RCC 7860 (cell line): ENCODE data around the gene MIOS.
"Not testable (repeated sequence)": the region's sequence is repeated elsewhere in the genome, so short reads cannot be mapped to it uniquely, and the experiment has no call there.

Experiments used
- DNase-seq: peaks from one replicate; pipeline ENCODE4 v3.0.0-alpha.2; 2015; ENCODE audit warnings: low spot score
- FAIRE-seq: peaks from 2 replicates; lab custom pipeline; 2012; peaks lifted over from hg19 to GRCh38; lab: Jason Lieb, UNC

The MIOS gene

DNA sequence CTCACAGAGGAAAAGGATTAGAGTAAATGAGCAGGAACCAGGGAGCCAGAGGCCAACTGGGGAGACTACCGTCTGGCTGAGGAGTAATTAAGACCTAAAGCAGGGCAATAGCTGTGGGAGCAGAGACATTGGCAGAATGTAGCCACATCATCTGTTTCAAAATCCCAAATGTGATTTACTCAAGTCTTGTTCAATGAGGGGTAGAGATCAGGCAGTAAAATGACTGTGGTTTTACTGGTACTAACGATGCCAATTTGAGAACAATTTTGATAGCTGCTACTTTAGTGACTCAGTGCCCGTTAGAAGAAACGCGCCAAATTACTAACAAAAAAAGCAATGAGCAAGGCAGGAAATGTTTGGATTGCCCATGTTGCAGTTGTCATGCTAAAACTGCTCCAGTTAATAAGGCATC, 12.7 kb upstream of the MIOS start:
- DNase-seq (no peak), FAIRE-seq (no peak)

DNA sequence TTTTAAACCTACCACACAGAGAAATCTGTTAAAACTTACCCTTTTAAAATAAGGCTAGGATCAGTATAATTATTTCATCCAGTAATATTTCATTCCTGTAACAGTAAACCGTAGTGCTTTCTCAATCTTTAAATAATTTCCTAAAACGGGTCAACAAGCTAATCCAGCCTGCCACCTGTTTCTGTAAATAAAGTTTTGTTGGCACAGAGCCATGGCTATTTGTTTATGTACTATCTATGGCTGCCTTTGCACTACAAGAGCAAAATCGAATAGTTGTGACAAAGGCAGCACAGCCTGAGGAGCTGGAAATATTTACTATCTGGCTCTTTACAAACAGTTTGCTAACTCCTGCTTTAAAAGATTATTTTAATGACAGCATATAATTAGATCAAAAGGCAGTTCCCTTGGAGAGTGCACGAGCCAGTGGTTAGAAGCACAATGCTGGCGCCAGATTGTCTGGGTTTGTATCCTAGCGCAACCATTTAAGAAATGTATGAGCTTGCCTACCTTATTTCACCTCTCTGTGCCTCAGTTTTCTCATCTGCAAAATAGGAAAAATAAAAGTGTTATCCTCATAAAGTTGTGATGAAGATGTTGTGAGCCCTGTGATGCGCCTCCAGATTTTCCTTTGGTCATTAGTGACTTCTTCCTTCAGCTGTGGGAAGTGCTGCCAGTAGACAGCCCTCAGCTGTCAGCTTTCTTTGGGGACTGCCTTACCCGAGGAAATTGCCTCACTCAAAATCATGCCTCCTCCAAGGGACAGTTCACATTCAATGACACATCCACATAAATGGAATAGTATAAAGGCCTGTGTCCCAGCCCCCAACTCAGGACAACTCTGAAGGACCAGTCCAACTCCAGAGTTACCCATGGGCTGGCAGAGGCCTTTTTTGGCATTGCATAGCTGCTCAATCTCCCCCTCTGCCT, 11.8 kb upstream of the MIOS start:
- no peak for DNase-seq

DNA sequence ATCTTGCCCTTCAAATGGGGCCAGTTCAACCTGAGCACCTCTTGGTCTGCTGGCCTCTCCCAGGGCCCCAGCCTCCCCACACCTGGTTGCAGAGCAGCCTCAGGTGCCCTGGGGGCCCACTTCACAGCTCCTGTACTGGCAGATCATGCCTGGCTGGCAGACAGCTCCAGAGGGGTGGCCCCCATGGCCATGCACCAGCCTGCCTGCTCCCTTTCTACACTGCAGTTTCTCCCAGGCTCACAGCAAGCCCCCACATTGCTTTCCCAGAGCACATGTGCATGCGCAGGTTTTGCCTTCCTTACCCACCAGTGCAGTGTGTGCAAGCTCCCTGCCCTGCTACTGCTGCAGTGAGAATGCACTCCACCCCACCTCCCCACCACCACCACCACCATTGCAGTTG, 9.8 kb upstream of the MIOS start:
- DNase-seq (no peak), FAIRE-seq (no peak)

More for the DNA sequence above, 11.8 kb upstream of the MIOS start:
- no peak for FAIRE-seq

DNA sequence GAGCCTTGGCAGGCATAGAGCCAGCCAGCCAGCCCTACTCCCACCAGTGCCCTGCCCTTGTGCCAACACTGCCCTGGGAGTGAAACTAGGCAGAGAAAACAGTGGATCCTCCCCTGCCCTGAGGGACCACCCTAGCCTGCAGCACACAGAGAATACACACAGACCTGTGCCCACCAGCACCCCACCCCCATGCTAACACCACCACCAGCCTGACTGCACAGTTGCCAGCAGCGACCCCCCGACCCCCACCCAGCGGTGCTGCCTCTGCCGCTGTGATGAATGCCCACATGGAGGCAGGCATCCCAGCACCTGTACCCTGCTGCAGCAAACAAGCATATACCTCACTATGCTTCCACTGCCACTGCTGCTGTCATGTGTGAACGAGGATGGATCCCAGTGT, 9.4 kb upstream of the MIOS start:
- no peak for DNase-seq
- no peak for FAIRE-seq

DNA sequence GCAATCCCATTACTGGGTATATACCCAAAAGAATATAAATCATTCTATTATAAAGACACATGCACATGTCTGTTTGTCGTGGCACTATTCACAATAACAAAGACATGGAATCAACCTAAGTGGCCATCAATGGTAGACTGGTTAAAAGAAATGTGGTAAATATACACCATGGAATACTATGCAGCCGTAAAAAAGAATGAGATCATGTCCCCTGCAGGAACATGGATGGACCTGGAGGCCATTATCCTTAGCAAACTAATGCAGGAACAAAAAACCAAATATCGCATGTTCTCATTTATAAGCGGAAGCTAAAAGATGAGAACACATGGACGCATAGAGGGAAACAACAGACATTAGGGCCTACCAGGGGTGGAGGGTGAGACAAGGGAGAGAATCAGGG, 5.1 kb upstream of the MIOS start:
- not testable (repeated sequence) for DNase-seq, FAIRE-seq

DNA sequence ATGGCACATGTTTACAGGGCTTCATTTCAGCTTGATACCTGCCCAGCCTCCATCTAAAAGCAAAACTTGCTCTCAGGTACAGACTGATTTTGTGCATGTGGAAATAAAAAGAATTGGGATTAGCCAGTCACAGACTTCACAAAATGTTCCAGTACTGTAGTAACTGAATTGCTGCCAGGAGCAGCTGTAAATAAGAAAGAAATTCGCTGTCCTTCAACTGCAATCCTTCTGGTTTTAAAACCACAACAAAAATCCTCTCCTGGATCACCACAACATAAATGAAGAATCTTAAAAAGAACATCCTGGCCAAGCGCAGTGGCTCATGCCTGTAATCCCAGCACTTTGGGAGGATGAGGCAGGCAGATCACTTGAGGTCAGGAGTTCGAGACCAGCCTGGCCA, 3.9 kb upstream of the MIOS start:
- no peak for FAIRE-seq
- DNase-seq: no peak

DNA sequence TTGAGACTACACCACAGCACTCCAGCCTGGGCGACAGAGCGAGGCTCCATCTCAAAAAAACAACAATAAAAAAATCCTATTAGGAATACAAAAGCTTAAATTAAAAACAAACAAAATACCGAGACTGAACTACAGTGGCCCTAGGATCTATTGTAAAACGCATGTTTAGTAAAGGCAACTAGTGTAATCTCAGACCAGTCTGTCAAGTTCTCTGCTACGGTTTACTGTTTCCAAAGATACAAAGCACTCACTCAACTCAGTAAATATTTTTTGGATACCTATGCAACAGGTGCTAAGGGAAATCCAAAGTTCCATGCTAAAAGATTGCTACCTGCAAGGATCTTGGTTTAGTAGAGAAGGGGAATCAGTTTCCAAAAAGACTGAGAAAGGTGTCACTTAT, 3.4 kb upstream of the MIOS start:
- DNase-seq: no peak
- FAIRE-seq: no peak

DNA sequence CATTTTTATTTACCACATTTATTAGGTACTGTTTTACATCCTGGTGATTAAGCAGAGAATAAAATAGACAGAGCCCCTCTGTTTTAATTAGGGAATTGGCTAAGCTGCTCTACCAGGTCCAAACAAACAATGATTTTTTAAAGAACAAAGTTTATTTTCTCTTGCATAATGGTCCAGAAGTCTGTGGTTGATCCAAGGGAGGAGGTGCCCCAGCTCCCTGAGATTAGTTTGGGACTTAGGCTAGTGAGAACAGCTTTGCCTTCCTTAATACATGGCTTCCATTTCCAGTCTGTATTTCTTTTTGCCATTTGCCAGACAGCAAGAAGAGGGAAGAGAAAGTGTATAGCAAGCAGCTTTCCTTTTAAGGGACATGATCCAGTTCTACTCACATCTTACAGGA, 2.9 kb upstream of the MIOS start:
- no peak for FAIRE-seq
- DNase-seq: no peak

DNA sequence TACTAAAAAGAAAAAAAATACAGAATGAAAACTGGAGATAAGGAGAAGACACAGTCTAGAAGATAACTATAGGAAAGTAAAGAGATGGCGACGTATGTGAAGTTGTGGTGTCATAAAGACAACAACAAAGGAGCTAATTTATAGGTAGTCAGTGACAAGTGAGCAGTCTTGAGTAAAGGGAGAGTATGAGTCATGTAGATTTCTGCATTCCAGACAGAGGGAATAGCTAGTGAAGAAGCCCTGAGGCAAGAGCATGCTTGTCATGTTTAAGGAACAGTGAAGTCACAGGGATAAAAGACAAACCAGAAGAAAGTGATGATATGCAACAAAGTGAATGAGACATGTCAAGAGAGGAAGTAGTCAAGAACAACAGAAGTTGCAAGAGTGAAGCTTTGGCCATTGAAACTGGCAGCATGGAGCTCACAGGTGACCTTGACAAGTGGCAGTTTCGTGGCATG, 2.3 kb upstream of the MIOS start:
- DNase-seq: peak; percentile 92
- peak; percentile 73 for FAIRE-seq

DNA sequence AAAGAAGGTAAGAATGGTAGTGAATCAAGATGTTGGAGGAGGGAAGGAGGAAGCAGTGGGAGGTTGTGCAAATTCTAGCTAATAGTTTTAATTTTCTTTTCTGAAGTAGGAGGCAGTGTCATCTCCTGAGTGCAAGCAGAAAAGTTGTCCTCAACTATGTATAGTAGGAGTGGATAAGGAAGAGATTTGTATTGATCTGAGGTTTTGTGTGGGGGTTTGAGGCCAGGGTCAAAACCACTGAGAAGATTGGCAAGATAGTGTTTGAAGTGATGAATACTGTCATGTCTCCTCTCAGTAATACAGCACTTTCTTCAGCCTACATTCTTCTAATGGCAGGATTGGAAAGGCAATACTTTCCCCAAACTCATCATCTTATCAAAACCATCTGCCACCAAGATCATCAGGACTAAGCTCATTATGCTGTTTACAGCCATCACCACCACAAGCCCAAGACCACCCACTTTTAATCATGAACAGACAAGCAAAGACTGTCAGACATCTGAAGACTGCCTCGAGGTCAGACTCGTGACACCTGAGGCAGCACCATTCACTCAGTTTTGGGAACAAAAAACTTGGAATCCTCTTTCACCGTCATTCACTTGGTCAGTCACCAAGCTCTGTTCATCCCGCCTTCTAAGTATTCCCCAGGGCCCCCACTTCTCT, 1.5 kb upstream of the MIOS start:
- FAIRE-seq (no peak), DNase-seq (no peak)

DNA sequence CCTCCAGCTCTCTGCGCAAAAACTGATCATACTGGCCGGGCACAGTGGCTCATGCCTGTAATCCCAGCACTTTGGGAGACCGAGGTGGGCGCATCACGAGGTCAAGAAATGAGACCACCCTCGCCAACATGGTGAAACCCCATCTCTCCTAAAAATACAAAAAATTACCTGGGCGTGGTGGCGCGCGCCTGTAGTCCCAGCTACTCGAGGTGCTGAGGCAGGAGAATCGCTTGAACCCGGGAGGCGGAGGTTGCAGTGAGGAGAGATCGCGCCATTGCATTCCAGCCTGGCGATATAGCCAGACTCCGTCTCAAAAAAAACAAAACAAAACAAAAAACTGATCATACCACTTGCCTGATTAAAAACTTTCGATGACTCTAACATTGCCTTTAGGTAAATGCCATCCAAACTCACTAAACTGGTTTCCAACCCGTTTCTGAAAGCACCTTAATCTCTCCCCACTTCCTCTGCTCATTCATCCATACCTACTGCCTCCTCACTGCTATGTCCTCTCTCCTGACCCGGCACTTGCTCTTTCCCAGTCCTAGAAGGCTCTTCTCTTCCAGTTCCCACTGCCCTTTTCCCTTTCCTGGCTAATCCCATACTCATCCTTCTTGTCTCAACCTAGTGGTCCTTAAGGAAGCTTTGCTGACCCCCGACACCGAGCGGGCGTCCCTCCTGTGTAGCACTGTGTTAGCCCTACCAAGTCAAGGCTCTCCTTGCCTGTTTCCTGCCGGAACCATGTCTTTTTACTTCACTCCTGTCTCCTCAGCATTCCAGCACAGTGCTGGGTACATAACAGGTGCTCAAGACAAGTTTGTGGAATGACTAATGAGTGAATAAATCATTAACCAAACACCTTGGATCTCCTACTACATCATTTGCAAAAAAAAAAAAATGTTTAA, 686 bp upstream of the MIOS start:
- peak; percentile 67 for DNase-seq
- FAIRE-seq: peak; percentile 17

DNA sequence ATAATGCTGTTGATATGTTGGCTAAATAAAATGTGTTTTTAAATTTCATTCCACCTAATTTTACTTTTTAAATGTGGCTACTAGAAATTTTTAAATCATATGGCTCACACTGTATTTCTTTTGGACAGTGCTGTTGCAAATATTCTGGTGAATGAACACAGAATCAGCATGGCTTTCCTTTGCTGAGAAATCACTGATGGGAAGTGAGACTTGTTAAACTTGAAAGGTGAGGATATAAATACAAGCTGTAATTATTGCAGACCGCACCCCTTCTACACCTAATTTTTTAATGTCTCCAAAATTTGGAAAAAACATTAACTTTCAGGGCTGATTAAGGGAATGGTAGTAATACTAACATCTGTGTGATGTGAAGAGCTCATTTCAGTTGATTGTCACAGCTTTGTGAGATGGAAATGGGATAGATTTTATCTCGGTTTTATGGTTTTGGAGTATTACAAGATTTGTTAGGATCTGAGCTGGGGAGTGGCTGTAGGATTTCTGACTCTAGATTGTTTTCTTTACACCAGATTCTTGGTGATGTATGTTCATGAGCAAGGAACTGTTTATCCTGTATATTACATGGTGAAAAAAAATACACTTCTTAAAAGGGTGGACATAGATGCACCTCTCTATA, 1.3 kb downstream of the MIOS start:
- no peak for FAIRE-seq
- no peak for DNase-seq

DNA sequence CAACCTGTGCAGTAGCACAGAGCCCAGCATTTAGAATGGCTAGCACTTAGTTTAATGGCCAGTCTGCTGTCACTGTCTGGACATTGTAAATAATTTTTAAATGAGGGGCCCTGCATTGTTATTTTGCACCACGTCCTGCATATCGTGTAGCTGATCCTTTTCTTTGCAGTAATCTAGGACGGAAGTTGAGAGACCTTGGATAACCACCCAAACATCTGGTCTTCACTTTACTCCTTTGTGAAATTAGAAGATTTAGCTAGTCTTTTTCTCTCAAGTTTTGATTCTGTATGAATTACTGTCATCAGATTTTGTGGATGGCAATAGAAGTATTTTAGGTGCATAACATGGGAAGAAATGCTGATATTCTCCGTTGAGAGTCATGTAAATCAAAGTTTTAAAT, 1.9 kb downstream of the MIOS start:
- DNase-seq: no peak
- no peak for FAIRE-seq

DNA sequence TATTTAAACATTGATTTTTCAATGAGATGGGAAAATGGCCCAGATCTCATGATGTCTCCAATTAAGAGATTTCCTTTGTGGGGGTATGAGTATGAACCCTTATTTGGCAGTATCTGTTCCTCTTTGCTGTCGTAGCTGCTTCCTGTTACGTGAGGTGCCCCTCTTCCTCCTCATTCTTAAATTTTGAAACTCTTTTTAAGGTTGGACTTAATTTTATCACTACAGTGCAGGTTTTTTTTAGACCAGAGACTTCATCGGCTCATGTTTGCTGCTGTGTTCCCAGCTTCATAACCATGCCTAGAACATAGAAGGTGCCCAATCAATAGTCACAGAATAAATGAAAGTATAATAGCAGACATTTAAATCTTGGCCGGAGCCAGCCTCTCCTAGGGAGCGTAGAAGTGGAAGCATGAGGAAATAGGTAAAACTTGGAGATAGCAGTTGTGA, 2.4 kb downstream of the MIOS start:
- DNase-seq: no peak
- no peak for FAIRE-seq

DNA sequence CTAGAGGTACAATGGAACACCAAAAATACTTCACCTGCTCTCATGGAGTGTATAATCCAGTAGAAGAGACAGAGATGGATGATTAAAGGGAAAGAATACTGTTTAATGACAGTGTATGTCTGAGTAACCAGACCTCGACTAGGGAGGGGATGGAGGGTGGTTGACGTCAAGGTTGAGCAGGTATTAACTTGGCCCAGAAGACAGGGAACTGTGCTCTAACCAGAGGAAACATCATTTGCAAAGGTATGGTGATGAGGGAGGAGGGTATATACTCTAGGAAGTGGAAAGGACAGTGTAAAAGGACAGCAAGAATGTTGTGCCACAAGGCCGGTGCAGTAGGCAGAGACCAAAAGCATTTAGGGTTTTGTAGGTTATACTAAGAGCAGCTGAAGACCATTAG, 2.9 kb downstream of the MIOS start:
- DNase-seq: no peak
- no peak for FAIRE-seq

DNA sequence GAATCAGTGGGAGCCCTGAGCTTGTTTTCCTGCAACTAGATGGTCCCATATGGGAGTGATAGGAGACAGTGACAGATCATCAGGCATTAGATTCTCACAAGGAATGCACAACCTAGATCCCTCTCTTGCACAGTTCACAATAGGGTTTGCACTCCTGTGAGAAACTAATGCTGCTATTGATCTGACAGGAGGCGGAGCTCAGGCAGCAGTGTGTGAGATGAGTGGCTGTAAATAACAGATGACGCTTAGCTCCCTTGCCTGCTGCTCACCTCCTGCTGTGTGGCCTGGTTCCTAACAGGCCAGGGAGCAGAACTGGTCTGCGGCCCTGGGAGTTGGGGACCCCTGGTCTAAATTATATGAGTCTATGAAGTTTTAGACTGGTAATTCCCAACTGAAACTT, 3.9 kb downstream of the MIOS start:
- DNase-seq (no peak), FAIRE-seq (no peak)

DNA sequence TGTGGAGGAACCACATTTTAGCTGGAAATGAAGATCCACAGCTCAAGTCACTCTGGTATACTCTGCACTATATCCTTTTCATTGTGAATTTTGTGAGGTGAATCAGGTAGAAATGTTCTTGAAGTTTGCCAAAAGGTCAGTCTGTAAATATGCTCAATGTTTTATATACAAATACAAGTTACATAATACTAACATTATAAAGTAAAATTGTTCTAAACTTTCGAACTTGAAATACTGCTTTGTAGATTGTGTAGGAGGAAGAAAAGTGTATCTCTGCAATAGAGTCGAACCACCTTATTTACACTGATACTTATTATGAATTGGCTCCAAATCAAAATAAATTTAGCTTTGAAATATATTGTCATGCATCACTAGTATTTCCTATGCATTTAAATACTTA, 7.0 kb downstream of the MIOS start:
- no peak for DNase-seq
- no peak for FAIRE-seq

DNA sequence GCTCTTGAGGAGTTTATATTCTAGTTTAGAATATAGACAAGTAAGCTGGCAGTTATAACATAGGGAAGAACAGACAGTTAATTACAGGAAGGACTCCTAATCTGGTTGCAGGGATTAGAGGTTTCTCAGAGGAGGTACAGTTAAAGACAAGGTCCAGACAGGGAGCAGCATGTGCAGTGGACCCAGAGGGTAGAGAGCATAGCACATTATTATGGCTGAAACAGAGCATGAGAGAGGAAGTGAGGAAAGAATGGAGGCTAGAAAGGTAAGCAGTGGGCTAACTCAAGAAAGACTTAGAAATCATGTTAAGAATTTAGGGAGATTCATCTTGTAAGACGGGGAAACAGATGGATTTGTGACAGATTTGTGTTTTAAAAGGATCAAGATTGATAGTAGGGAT, 9.7 kb downstream of the MIOS start:
- no peak for FAIRE-seq
- DNase-seq: no peak

DNA sequence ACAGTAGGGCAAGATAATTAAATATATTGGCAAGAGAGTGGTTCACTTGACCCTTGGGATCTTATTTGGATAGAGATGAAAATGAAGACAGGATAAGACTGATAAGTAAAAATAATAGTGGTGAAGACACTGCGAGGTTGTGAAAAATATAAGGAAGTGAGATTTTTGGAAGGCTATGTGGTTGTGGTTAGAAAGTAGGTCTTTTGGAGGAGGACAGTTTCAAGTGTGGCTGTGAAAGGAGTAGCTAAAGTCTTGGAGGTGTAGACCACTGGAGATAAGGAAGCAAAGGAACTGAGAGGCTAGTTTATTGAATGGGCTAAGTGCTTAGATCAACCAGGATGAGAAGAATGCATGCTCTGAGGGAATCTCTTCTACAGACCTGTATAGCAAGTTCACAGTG, 11.2 kb downstream of the MIOS start:
- FAIRE-seq (no peak), DNase-seq (no peak)

DNA sequence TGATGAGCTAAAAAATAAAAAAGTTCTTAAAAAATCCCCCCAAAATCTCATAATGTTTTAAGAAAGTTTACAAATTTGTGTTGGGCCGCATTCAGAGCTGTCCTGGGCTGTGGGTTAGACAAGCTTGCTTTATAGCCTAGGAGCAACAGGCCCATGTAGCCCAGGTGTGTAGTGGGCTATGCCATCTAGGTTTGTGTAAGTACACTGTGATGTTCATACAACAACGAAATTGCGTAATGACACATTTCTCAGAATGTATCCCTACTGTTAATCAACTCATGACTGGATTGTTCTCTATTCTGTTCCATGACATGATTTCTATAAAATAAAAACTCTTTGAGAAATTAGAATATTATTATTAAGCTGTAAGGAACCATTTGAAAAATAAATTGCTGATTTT, 13.0 kb downstream of the MIOS start:
- no peak for DNase-seq
- FAIRE-seq: no peak
